HTR-8/SVneo (cell line): Measurements from ENCODE around the gene ERCC6L2.

Source experiments
- DNase-seq: peaks from one replicate; pipeline ENCODE4 v3.0.0; 2011; ENCODE audit warnings: low spot score, mixed read lengths; ENCODE audit not compliant: insufficient read length
- FAIRE-seq: peaks from 2 replicates; lab custom pipeline; 2011; peaks lifted over from hg19 to GRCh38; lab: Jason Lieb, UNC

ERCC6L2 gene

GRCh38 chr9:95910023-95910707 lies 34.7 kb downstream of the ERCC6L2 start:
- DNase-seq: no peak
- FAIRE-seq: no peak

GRCh38 chr9:95910770-95911340 lies 35.4 kb downstream of the ERCC6L2 start:
- no peak for FAIRE-seq
- DNase-seq: no peak

- DNase-seq (no peak), FAIRE-seq (no peak)
Measured at GRCh38 chr9:95912773-95913172, 37.3 kb downstream of the ERCC6L2 start.

- FAIRE-seq: no peak
Measured at GRCh38 chr9:95920017-95920416, 44.5 kb downstream of the ERCC6L2 start.

GRCh38 chr9:95923794-95924193 lies 48.3 kb downstream of the ERCC6L2 start:
- FAIRE-seq: no peak
- DNase-seq: no peak

More at GRCh38 chr9:95920017-95920416, 44.5 kb downstream of the ERCC6L2 start:
- no peak for DNase-seq

GRCh38 chr9:95924987-95925386 lies 49.5 kb downstream of the ERCC6L2 start:
- no peak for DNase-seq
- no peak for FAIRE-seq

- FAIRE-seq: no peak
- no peak for DNase-seq
Measured at GRCh38 chr9:95927271-95928004, 51.9 kb downstream of the ERCC6L2 start.

- FAIRE-seq (no peak), DNase-seq (no peak)
Measured at GRCh38 chr9:95930277-95930676, 54.8 kb downstream of the ERCC6L2 start.

- DNase-seq: no peak
- no peak for FAIRE-seq
Measured at GRCh38 chr9:95935861-95936578, 60.5 kb downstream of the ERCC6L2 start.

- FAIRE-seq (no peak), DNase-seq (no peak)
Measured at GRCh38 chr9:95936579-95937075, 61.1 kb downstream of the ERCC6L2 start.

GRCh38 chr9:95937131-95937530 lies 61.6 kb downstream of the ERCC6L2 start:
- DNase-seq: no peak
- FAIRE-seq: no peak

GRCh38 chr9:95938724-95939123 lies 63.2 kb downstream of the ERCC6L2 start:
- FAIRE-seq (no peak), DNase-seq (no peak)

GRCh38 chr9:95939472-95939871 lies 64.0 kb downstream of the ERCC6L2 start:
- FAIRE-seq (no peak), DNase-seq (no peak)

- FAIRE-seq (no peak), DNase-seq (no peak)
Measured at GRCh38 chr9:95940265-95940664, 64.8 kb downstream of the ERCC6L2 start.

- no peak for DNase-seq
- no peak for FAIRE-seq
Measured at GRCh38 chr9:95942016-95942415, 66.5 kb downstream of the ERCC6L2 start.

GRCh38 chr9:95947118-95947517 lies 71.6 kb downstream of the ERCC6L2 start:
- DNase-seq: no peak
- FAIRE-seq: no peak

GRCh38 chr9:95952471-95952870 lies 77.0 kb downstream of the ERCC6L2 start:
- DNase-seq (no peak), FAIRE-seq (no peak)

- FAIRE-seq (no peak), DNase-seq (no peak)
Measured at GRCh38 chr9:95953986-95954385, 78.5 kb downstream of the ERCC6L2 start.

- DNase-seq (no peak), FAIRE-seq (no peak)
Measured at GRCh38 chr9:95954940-95955339, 79.4 kb downstream of the ERCC6L2 start.

- no peak for FAIRE-seq
Measured at GRCh38 chr9:95962936-95963335, 87.4 kb downstream of the ERCC6L2 start.

GRCh38 chr9:95963659-95964058 lies 88.2 kb downstream of the ERCC6L2 start:
- DNase-seq (no peak), FAIRE-seq (no peak)

More at GRCh38 chr9:95962936-95963335, 87.4 kb downstream of the ERCC6L2 start:
- DNase-seq: no peak
